GM12878 (cell line): ENCODE measurements around the gene DRD2. TPM values are rescaled to one million over a fixed set of nuclear protein-coding genes. Genes with fewer than 3 reads are reported as not detected.

Experiments
- ATAC-seq: fragments of 200-7000 bp; cut with Tn5 transposase; 3 replicates; pipeline ENCODE4 v1.9.1; 2020; ENCODE audit warnings: mild to moderate bottlenecking, moderate library complexity
- BruUV-seq: library from RNA; stranded (reverse); fragments of 400-500 nt; replicated peaks from 2 replicates; lab custom pipeline; 2021; lab: Mats Ljungman, UMichigan
- CTCF ChIA-PET: fragments of 300-600 bp; sonication (Branson Sonifier 250); formaldehyde crosslinking; extraction: SDS; loops from one replicate; lab custom pipeline; 2021; ENCODE audit warnings: inconsistent platforms; lab: Yijun Ruan, JAX
- POLR2A ChIA-PET: fragments of 350-600 bp; formaldehyde crosslinking; extraction: SDS; loops from one replicate; lab custom pipeline; 2021; ENCODE audit warnings: inconsistent platforms; lab: Charles Lee
- RAD21 ChIA-PET: fragments of 300-600 bp; sonication (Branson Sonifier 250); formaldehyde crosslinking; loops from one replicate; lab custom pipeline; 2023; ENCODE audit warnings: antibody characterized with exemption; ENCODE audit not compliant: unreplicated experiment; lab: Charles Lee
- SMC1A ChIA-PET: fragments of 300-600 bp; sonication (Branson Sonifier 250); formaldehyde crosslinking; loops from one replicate; lab custom pipeline; 2023; ENCODE audit not compliant: unreplicated experiment, uncharacterized antibody; lab: Charles Lee
- DNase-seq: peaks from one replicate; pipeline ENCODE4 v3.0.0-alpha.2; 2011; ENCODE audit warnings: low read depth, low spot score
- FAIRE-seq: peaks from 3 replicates; lab custom pipeline; 2011; peaks lifted over from hg19 to GRCh38; lab: Jason Lieb, UNC
- H2AFZ ChIP-seq: 2 replicates; pipeline ENCODE4 v1.6.0; 2011; ENCODE audit warnings: low read depth, low read length, control low read depth; ENCODE audit not compliant: control insufficient read depth
- H3K27ac ChIP-seq: 2 replicates; pipeline ENCODE4 v1.5.1; 2011; ENCODE audit warnings: control low read depth; ENCODE audit not compliant: control insufficient read depth, insufficient read depth
- H3K27me3 ChIP-seq, 2 experiments: replicated peaks in 1 of 2; 2 replicates each; pipeline versions ENCODE4 v1.6.0 to v1.6.1; 2011; ENCODE audit warnings: low read length in 1 of 2; ENCODE audit not compliant: control insufficient read depth in 2 of 2, insufficient read depth in 2 of 2
- H3K36me3 ChIP-seq, 2 experiments: 2 replicates each; pipeline ENCODE4 v1.5.1; 2011; ENCODE audit warnings: low read length in 1 of 2; ENCODE audit not compliant: control insufficient read depth in 2 of 2, insufficient read depth in 2 of 2
- H3K4me1 ChIP-seq: 2 replicates; pipeline ENCODE4 v1.6.1; 2011; ENCODE audit warnings: mild to moderate bottlenecking, low read length, moderate library complexity, mixed read lengths; ENCODE audit not compliant: control insufficient read depth, insufficient read depth
- H3K4me2 ChIP-seq: 2 replicates; pipeline ENCODE4 v1.6.0; 2011; ENCODE audit warnings: control low read depth; ENCODE audit not compliant: control insufficient read depth, insufficient read depth
- H3K4me3 ChIP-seq: fragments of 200-600 bp; sonication (generic); 2 replicates; pipeline ENCODE4 v1.5.1; 2016
- H3K79me2 ChIP-seq: 2 replicates; pipeline ENCODE4 v1.6.0; 2011; ENCODE audit warnings: low read length; ENCODE audit not compliant: control insufficient read depth, insufficient read depth
- H3K9ac ChIP-seq: 2 replicates; pipeline ENCODE4 v1.8.0; 2011; ENCODE audit warnings: low read length, control low read depth, mixed read lengths; ENCODE audit not compliant: control insufficient read depth, insufficient read depth
- H3K9me3 ChIP-seq: replicated peaks from 3 replicates; pipeline ENCODE4 v1.5.1; 2011; ENCODE audit warnings: mild to moderate bottlenecking, low read length; ENCODE audit not compliant: control insufficient read depth, insufficient read depth
- H4K20me1 ChIP-seq: 2 replicates; pipeline ENCODE4 v1.6.0; 2011; ENCODE audit not compliant: control insufficient read depth, insufficient read depth
- BRCA1 ChIP-seq: IDR thresholded peaks from 2 replicates; pipeline ENCODE4 v1.6.1; 2011; ENCODE audit warnings: low read depth, low read length, improper control_type of control experiment
- EED ChIP-seq: sonication (generic); IDR thresholded peaks from 2 replicates; pipeline ENCODE4 v1.6.1; 2016; ENCODE audit warnings: antibody characterized with exemption, low read depth
- GATAD2B ChIP-seq: fragments of 450-650 bp; conservative IDR thresholded peaks from 2 replicates; pipeline ENCODE4 v1.6.1; 2017; ENCODE audit warnings: low read depth, mild to moderate bottlenecking, moderate library complexity
- HDAC2 ChIP-seq: fragments of 200-600 bp; sonication (generic); IDR thresholded peaks from 2 replicates; pipeline ENCODE4 v1.6.1; 2017
- NR2C2 ChIP-seq: IDR thresholded peaks from 2 replicates; pipeline ENCODE4 v1.6.1; 2011; ENCODE audit warnings: borderline replicate concordance, low read depth; ENCODE audit not compliant: control insufficient read depth, insufficient read length
- RCOR1 ChIP-seq: conservative IDR thresholded peaks from 2 replicates; pipeline ENCODE4 v1.6.1; 2012; ENCODE audit warnings: low read depth, low read length, improper control_type of control experiment
- SMARCA5 ChIP-seq: fragments of 450-650 bp; IDR thresholded peaks from 2 replicates; pipeline ENCODE4 v1.6.1; 2017; ENCODE audit warnings: mild to moderate bottlenecking
- WGBS: methylation state at CpG from one replicate; pipeline ENCODE4 v1.1.6; 2016; ENCODE audit warnings: low lambda C conversion rate; ENCODE audit not compliant: insufficient replicate concordance, insufficient coverage; ENCODE audit errors: missing lambda C conversion rate; 5-methylcytosine and 5-hydroxymethylcytosine counted together
- in situ Hi-C: fragments of 300-500 bp; cut with MboI; formaldehyde crosslinking; loops from 9 replicates; pipeline ENCODE4 v1.14.3; 2018; ENCODE audit warnings: mixed read lengths
- intact Hi-C: fragments of 100-400 bp; cut with micrococcal nuclease; formaldehyde crosslinking; loops from one replicate; pipeline ENCODE4 v1.14.2; 2022; ENCODE audit not compliant: unreplicated experiment
- polyA plus RNA-seq, 11 experiments: library from polyadenylated mRNA; depleted of rRNA in 4 of 11; unstranded in 6 of 11; stranded (reverse) in 5 of 11; fragments of >200 nt; fragmentation: Nextera tagmentation in 4 of 11; fragmentation: Illumina TruSeq in 1 of 11; extraction: Ambion mirVana in 4 of 11; extraction: Trizol in 1 of 11; gene quantifications; 1 replicate in 1 of 11; 2 replicates in 10 of 11; pipeline versions ENCODE4 v1.2.1 to v1.2.3, GENCODE V29; 2011 to 2016; ENCODE audit warnings: inconsistent platforms in 2 of 11, missing spikeins in 2 of 11, low read depth in 1 of 11
- total RNA-seq, 4 experiments: library from RNA; depleted of rRNA in 3 of 4; stranded (reverse); fragments of >200 nt in 3 of 4; fragmentation: Illumina TruSeq in 1 of 4; extraction: Trizol in 1 of 4; gene quantifications; 2 replicates each; pipeline versions ENCODE4 v1.2.1 to v1.2.3, GENCODE V29; 2013 to 2021
- TF ChIP-seq, protein P1 (sequence below): IDR thresholded peaks from 2 replicates; pipeline ENCODE4 v1.6.1; 2011; ENCODE audit warnings: mild to moderate bottlenecking, low read depth, low read length, moderate library complexity; ENCODE audit not compliant: insufficient replicate concordance
- TF ChIP-seq, protein P2 (sequence below): fragments of 450-650 bp; IDR thresholded peaks from 2 replicates; pipeline ENCODE4 v1.6.1; 2017; ENCODE audit warnings: mild to moderate bottlenecking, moderate library complexity
- TF ChIP-seq, protein P3 (sequence below): fragments of 450-650 bp; IDR thresholded peaks from 2 replicates; pipeline ENCODE4 v1.6.1; 2016; ENCODE audit warnings: mild to moderate bottlenecking, moderate library complexity, borderline replicate concordance
- TF ChIP-seq, protein P4 (sequence below): IDR thresholded peaks from 2 replicates; pipeline ENCODE4 v1.6.1; 2012; ENCODE audit warnings: low read length, inconsistent platforms

Gene DRD2
- total and polyA plus RNA-seq, 10 of the 15 experiments (the other 5 are each of a cell fraction or from before 2014, with no cell fraction given) = not detected

DNA sequence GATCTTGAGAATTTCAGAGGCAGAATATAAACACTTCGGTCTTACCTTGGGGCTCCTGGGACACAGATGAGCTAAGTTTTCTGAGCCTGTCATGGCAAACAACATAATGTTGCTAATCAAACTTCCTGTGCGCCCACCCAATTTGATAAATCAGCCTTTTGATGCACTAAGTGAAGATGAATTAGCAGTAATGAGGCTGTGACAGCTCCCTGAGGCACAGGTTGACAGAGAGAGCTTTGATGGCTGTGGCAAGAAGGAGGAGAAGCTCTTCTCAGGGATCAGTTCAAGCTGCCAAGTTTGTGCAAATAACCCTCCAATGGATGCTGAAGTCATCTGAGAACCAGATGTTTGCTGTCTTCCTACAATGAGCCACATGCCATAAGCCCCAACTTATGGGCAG, 34.4 kb downstream of the DRD2 start:
- no peak overlapping the region for H3K27ac ChIP-seq
- no peaks in the 10 kb centered on the region for H3K36me3 ChIP-seq
- H4K20me1 ChIP-seq = no peaks in the 10 kb centered on the region
- H3K9ac ChIP-seq = no peak overlapping the region
- H2AFZ ChIP-seq = no peak overlapping the region
- H3K27me3 ChIP-seq = peaks cover 0 to 2% of the 10 kb centered on the region in 2 experiments; a peak in 1 of 4 replicates
- no peak overlapping the region for H3K4me2 ChIP-seq
- TF ChIP-seq, protein P1, sequence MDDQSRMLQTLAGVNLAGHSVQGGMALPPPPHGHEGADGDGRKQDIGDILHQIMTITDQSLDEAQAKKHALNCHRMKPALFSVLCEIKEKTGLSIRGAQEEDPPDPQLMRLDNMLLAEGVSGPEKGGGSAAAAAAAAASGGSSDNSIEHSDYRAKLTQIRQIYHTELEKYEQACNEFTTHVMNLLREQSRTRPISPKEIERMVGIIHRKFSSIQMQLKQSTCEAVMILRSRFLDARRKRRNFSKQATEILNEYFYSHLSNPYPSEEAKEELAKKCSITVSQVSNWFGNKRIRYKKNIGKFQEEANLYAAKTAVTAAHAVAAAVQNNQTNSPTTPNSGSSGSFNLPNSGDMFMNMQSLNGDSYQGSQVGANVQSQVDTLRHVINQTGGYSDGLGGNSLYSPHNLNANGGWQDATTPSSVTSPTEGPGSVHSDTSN = no peak
- no peak for TF ChIP-seq HDAC2
- TF ChIP-seq, protein P2, sequence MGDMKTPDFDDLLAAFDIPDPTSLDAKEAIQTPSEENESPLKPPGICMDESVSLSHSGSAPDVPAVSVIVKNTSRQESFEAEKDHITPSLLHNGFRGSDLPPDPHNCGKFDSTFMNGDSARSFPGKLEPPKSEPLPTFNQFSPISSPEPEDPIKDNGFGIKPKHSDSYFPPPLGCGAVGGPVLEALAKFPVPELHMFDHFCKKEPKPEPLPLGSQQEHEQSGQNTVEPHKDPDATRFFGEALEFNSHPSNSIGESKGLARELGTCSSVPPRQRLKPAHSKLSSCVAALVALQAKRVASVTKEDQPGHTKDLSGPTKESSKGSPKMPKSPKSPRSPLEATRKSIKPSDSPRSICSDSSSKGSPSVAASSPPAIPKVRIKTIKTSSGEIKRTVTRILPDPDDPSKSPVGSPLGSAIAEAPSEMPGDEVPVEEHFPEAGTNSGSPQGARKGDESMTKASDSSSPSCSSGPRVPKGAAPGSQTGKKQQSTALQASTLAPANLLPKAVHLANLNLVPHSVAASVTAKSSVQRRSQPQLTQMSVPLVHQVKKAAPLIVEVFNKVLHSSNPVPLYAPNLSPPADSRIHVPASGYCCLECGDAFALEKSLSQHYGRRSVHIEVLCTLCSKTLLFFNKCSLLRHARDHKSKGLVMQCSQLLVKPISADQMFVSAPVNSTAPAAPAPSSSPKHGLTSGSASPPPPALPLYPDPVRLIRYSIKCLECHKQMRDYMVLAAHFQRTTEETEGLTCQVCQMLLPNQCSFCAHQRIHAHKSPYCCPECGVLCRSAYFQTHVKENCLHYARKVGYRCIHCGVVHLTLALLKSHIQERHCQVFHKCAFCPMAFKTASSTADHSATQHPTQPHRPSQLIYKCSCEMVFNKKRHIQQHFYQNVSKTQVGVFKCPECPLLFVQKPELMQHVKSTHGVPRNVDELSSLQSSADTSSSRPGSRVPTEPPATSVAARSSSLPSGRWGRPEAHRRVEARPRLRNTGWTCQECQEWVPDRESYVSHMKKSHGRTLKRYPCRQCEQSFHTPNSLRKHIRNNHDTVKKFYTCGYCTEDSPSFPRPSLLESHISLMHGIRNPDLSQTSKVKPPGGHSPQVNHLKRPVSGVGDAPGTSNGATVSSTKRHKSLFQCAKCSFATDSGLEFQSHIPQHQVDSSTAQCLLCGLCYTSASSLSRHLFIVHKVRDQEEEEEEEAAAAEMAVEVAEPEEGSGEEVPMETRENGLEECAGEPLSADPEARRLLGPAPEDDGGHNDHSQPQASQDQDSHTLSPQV = no peak
- TF ChIP-seq BRCA1 = no peak
- TF ChIP-seq, protein P3, sequence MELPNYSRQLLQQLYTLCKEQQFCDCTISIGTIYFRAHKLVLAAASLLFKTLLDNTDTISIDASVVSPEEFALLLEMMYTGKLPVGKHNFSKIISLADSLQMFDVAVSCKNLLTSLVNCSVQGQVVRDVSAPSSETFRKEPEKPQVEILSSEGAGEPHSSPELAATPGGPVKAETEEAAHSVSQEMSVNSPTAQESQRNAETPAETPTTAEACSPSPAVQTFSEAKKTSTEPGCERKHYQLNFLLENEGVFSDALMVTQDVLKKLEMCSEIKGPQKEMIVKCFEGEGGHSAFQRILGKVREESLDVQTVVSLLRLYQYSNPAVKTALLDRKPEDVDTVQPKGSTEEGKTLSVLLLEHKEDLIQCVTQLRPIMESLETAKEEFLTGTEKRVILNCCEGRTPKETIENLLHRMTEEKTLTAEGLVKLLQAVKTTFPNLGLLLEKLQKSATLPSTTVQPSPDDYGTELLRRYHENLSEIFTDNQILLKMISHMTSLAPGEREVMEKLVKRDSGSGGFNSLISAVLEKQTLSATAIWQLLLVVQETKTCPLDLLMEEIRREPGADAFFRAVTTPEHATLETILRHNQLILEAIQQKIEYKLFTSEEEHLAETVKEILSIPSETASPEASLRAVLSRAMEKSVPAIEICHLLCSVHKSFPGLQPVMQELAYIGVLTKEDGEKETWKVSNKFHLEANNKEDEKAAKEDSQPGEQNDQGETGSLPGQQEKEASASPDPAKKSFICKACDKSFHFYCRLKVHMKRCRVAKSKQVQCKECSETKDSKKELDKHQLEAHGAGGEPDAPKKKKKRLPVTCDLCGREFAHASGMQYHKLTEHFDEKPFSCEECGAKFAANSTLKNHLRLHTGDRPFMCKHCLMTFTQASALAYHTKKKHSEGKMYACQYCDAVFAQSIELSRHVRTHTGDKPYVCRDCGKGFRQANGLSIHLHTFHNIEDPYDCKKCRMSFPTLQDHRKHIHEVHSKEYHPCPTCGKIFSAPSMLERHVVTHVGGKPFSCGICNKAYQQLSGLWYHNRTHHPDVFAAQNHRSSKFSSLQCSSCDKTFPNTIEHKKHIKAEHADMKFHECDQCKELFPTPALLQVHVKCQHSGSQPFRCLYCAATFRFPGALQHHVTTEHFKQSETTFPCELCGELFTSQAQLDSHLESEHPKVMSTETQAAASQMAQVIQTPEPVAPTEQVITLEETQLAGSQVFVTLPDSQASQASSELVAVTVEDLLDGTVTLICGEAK = no peak
- TF ChIP-seq, protein P4, sequence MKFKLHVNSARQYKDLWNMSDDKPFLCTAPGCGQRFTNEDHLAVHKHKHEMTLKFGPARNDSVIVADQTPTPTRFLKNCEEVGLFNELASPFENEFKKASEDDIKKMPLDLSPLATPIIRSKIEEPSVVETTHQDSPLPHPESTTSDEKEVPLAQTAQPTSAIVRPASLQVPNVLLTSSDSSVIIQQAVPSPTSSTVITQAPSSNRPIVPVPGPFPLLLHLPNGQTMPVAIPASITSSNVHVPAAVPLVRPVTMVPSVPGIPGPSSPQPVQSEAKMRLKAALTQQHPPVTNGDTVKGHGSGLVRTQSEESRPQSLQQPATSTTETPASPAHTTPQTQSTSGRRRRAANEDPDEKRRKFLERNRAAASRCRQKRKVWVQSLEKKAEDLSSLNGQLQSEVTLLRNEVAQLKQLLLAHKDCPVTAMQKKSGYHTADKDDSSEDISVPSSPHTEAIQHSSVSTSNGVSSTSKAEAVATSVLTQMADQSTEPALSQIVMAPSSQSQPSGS = no peak
- TF ChIP-seq GATAD2B = no peak
- TF ChIP-seq RCOR1 = no peak
- TF ChIP-seq NR2C2 = no peak
- TF ChIP-seq EED = no peak
- no peak for TF ChIP-seq SMARCA5
- H3K4me1 ChIP-seq = no peaks in the 10 kb centered on the region
- H3K4me3 ChIP-seq = no peak overlapping the region
- POLR2A ChIA-PET = no interaction called here
- intact Hi-C loops (no loop called here), in situ Hi-C loops (no loop called here)
- no peak for FAIRE-seq
- CTCF ChIA-PET = no interaction called here
- H3K9me3 ChIP-seq = no peaks in the 10 kb centered on the region
- SMC1A ChIA-PET = no interaction called here
- no TSS peak for BruUV-seq
- no peak for ATAC-seq
- DNase-seq = no peak
- H3K79me2 ChIP-seq = no peaks in the 10 kb centered on the region
- RAD21 ChIA-PET = no interaction called here
- WGBS = 12% methylated on average over 2 of the region's 2 CpGs
